LHCN-M2 (cell line): ENCODE data around the gene PPP1R16B. TPM values are rescaled to one million over a fixed set of nuclear protein-coding genes. Genes with fewer than 3 reads are reported as not detected.
A peak's percentile ranks its signal among the peaks of the same experiment; 100 is the strongest.

ENCODE experiments used
- DNase-seq: peaks from one replicate; pipeline ENCODE4 v3.0.0-alpha.2; 2012; ENCODE audit warnings: low read depth
- polyA plus RNA-seq: library from polyadenylated mRNA; unstranded; fragments of >200 nt; gene quantifications from one replicate; pipeline ENCODE4 v1.2.1, GENCODE V29; 2012; ENCODE audit warnings: missing spikeins
- total RNA-seq: library from RNA; depleted of rRNA; stranded (reverse); fragments of >200 nt; gene quantifications from 2 replicates; pipeline ENCODE4 v1.2.3, GENCODE V29; 2014; rRNA removed

Gene PPP1R16B
- total RNA-seq, result not detected in 2 replicates
- not detected for polyA plus RNA-seq

DNA sequence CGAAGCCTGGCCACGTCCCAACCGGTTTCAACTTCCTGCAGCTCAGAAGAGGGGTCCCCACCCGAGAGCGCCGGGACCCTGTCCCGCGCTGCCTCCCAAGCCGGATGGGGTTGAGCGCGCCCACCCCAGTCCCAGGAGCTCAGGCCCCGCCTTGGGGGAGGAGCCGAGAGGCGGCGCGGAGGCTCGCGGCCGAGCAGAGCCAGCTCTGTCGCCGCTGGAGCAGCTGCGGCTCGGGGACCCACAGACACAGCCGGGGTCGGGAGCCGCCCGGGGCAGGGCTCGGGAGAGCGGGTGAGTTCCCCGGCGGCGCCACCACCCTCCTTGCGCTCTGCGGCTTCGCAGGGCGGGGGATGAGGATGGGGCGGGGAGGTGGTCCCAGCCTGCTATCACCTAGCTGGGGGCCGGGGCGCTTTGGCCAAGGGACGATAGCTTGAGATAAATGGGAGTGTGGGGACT lies at the start of gene PPP1R16B:
Gene PPP1R16B, plus strand, starts transcription at position 196 of the 456 bp plus-strand sequence. CDS start 30,229 bp downstream, outside the sequence.
- no peak for DNase-seq

DNA sequence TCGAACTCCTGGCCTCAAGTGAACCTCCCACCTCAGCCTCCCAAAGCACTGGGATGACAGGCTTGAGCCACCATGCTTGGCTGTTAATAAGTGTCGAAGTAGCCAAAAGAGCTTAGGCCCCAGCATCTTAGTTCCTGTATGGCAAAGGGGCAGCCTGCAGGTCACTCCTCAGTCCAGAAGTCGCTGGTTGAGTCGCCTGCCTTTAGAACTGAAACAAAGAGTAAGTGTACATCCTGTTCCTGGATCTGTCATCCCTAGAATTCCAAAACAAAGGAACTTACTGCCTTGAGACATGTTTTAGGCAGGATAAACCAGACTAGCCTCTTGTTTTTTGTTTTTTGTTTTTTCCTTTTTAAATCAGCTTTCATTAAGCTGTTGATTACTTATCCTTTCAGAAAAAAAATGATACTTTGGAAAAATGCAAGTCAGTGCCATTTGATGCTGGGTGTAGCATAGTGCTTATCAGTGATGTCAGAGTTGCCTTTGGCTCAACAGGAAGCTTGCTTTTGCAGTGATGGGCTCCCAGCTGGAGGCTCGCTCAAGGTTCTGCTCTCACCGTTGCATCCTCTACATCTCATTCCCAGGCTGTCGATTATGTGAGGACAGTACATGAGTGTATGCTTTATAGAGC lies 48.2 kb upstream of the PPP1R16B start:
- DNase-seq, result no peak

DNA sequence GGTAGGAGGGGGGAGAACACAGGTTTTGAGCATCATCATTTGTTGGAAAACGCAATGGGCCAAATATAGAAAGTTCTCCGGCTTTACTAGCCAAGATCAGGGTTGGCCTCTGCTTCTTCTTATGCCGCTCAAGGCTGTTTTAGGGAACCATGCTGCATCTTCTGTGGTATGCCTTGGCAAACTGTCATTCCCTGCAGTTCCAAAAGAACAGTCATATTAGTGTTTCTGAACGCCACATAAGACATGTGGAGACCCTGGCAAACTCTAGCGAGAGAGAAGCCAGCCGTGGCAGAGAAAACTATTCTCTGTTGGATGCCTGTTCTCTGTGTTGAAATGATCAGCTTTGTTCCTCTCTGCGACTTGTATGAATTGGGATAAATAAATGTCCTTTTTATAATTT lies 46.4 kb upstream of the PPP1R16B start:
- DNase-seq, result no peak

DNA sequence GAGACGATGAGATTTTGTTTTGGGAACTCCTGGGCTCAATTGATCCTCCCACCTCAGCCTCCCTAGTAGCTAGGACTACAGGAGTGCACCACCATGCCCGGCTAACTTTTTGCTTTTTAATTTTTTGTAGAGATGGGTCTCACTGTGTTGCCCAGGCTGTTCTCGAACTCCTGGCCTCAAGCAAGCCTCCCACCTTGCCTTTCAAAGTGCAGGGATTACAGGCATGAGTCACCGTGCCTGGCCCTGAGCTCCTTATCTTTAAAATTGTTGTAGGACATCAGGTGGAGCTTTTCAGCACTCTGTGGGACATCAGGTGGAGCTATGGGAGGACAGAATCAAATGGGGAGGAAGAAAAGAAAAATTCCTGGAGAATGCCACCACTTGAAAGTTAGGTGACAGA lies 44.5 kb upstream of the PPP1R16B start:
- no peak for DNase-seq

DNA sequence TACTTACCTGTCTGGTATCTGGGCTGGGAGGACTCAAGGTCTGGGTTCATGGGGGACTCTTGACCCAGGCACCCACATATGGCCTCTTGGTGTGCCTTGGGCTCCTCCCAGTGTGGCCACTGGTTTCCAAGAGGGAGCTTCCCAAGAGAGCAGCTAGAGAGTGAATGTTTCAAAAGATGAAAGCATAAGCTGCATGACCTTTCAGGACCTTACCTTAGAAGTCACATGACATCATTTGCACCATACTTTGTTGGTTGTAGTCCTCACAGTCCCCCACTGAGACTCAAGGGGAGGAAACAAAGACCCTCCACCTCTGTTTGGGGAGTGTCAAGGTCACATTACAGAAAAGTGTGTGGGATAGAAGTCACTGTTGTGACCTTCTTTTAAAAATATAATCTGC lies 43.3 kb upstream of the PPP1R16B start:
- DNase-seq, result no peak

DNA sequence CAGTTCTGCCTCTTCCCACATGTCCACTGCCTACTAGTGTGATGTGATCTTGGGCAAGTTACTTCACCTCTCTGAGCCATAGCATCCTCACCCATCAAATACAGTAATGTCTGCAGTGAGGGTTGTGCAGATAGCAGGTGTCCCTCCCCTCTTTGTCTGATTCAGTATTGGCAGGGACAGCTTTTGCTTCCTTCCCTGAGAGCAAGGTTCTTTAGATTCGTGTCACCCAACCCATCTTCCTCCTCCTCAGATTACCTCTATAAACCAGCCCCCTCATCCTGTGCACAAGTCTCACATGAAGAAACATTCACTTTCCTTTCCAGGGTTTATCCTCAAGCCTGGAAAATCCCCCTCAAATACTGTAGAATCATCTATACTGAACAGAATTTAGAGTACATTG lies 41.9 kb upstream of the PPP1R16B start:
- DNase-seq, result no peak

DNA sequence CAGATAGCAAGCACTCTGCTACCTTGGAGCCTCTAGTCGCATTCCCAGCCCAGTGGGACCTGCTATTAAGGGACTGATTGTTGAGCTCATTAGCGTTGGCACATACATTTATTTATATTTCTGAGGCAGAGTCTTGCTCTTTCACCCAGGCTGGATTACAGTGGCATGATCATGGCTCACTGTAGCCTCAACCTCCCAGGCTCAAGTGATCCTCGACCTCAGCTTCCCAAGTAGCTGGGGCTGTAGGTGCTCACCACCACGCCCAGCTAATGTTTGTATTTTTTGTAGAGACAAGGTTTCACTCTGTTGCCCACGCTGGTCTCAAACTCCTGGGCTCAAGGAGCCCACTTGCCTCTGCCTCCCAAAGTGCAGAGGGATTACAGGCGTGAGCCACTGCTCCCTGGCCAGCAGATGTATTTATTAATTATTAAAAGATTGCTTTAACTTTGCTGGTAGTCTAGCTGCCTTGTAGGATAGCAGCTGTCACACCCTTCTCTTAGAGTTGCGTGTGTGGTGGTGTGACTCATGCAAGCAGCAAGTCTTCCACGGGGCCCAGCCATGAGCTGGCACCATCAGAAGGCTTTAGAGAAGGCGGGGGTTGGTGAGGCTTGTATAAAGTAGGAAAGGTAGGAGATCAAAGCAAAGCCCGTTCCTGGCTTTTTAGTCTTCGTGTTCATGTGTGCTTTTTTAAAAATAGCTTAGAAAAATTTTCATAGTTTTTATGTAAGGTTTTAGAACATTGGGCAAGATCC lies 40.8 kb upstream of the PPP1R16B start:
- peak; percentile 95 for DNase-seq

DNA sequence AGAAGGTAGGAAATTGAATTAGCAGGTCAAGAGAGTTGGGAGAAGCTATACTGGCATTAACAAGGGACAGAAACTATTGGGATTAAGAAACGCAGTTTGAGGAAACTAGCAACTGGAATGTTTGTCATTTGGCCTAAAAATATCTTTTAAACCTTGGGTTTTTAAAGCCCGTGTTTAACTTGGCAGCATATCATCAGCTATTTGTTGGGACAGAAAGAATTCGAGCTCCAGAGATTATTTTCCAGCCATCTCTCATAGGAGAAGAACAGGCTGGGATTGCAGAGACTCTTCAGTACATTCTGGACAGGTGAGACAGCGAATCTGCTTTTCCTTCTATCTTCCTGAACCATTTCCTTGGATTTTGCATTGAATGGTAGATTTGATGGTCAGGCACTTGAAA lies 39.4 kb upstream of the PPP1R16B start:
- DNase-seq, result no peak

DNA sequence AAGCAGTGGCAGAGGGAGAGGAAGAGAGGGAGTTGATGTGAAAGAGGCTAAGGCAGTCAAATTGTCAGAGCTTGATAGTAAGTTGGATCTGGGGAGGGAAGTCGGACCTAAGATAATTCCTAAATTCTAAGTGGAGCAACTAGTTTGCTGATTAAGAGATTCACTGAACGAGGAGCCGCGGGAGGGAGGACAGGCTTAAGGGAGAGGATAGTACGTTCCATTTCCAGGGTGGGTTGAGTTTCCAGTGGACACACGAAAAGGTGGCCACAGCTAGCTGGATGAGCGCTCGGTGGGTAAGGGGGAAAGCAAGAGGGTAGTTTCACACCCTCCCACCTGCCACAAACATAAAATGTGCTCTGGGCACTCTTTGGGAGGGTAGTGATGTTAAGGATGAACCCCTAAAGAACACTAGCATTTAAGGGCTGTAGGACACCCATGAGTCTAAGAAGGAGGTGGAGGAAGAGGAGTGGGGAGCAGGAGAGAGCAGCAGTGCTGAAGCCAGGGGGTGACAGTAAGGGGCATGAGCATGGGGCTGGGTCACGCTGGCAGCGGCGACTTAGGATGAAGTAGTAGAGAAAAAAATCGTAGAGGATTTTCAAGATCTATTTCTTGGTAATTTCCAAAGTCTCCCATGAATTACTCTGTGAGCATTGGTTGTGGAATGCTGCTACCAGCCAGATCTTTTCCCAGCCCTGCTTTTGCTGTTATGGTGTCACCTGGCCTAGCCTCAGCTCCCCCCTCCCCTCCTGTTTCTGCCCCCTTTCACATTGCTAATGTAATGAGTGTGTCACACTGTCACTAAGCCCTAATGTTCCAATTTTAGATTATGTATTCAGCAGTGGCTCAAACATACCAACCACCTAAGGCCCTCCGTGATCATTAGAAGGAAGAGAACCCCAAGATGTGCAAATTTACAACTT lies 35.9 kb upstream of the PPP1R16B start:
- DNase-seq, result no peak

DNA sequence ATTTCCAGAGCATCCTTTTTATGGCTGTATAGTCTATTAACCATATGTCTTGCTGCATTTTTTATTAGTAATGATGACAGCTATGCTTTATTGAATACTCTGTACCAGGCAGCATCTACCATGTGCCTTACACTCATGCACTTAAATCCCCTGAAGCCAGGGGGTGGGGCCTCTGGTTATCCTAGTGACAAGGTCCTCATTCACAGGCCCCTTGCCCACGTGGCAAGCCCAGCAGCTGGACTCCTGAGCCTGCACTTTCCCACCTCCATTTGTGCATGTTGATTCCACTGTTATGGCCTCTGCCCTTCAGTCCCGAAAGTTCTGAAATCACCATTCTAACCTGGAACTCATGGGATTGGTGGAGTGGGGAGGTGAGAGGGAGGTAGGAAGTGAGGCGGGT lies 35.0 kb upstream of the PPP1R16B start:
- no peak for DNase-seq

DNA sequence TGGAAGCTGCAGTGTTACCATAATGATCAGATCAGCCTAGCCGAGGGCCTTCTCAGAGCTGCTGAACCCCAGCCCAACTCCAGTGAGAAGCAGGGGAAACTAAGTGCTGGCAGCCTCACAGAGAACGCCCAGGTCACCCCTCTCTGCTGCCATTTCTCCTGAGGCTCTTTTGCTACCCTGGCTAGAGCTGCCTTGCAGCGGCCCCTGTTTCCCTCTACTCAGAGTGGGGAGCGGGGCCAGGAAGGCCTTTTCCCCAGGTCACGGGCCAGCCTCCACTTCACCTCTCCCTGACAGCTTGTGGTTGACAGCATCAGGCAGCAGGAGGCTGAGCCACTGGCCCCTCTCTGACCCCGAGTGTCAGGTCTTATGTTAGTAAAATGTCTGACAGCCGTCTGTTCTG lies 34.5 kb upstream of the PPP1R16B start:
- no peak for DNase-seq

DNA sequence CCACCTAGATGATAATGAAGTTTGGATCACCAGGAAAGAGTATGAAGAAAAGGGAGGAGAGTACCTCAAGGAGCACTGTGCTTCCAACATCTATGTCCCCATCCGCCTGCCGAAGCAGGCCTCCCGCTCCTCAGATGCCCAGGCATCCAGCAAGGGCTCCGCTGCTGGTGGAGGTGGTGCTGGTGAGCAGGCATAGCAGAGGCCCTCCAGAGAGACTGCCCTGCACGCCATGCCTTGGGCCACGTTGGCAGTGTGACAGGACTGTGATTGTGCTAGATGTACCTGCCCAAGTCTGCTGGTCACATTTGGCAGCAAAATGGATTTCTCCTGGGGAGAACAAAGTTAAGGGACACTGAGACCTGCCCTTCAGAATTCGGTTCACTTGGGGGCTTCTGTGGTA lies 33.9 kb upstream of the PPP1R16B start:
- no peak for DNase-seq

DNA sequence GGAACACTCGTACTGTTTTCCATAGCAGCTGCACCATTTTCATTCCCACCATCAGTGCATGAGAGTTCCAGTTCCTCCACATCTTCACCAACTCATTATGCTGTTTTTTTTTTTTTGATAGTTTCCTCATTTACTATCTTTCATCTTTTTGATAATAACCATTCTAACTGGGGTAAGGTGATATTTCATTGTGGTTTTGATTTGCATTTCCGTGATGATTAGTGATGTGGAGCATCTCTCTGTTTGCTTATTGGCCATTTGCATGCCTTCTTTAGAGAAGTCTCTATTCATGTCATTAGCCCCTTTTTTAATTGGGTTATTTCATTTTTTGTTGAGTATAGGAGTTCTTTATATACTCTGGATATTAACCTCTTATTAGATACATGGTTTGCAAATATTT lies 31.3 kb upstream of the PPP1R16B start:
- DNase-seq, result no peak

DNA sequence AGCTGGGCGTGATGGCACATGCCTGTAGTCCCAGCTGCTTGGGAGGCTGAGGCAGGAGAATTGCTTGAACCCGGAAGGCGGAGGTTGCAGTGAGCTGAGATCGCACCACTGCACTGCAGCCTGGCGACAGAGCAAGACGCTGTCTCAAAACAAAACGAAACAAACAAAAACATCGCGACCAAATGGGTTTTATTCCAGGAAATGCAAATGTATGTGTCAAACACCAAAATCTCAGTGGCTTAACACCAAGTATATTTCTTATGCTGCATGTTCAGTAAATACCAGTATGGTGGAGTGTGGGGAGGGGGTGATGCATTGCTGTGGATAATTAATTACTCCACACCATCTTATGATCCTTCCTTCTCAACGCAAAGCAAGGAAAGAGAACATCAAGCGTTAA lies 29.1 kb upstream of the PPP1R16B start:
- DNase-seq, result no peak

DNA sequence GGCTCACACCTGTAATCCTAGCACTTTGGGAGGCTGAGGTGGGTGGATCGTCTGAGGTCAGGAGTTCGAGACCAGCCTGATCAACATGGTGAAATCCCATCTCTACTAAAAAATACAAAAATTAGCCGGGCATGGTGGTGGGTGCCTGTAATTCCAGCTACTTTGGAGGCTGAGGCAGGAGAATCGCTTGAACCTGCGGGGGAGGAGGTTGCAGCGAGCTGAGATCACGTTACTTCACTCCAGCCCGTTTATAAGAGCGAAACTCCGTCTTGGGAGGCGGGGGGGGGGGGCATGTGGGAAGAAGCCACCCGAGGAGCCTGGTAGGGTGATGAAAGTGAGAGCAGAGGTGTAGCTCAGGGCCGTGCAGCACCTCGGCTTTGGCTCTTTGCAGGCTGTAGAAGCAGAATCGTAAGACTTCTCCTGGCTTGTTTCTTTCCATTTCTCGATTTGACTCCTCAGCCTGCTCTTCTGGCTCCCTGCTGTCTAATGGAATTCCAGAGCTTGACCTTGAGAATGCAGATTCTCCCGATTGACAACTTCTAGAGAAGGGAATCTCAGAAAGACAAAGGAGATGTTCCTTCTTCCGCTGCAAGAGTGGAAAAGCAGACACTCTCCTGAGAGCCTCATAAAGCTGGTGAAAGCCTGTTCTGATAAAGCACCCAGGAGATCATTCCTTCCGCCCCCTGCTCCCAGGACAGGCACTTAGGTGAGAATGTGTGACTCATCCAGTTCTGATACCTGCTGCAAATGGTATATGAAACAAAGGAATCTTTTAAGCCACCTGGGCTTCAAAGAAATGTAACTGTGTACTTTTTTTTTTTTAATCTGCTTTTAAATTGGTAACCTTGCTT lies 26.0 kb upstream of the PPP1R16B start:
- DNase-seq, result no peak

DNA sequence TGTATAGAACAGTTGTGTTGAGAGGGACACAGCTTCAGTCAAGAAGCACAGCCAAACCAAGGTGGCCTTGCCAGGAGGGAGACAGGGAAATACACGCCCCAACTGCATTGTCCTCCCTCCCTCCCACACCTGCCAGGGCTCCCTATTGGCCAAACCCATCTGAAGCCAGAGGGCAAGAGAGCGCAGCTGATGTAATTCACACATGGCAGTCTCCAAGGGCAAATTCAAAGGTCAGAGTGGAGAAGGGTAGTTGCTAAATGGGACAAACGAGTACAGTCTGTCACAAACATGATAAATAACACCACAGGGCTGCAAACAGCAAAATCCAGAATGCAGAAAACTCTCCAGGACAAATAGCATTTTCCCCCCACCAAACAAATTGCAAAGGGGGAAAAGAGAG lies 23.2 kb upstream of the PPP1R16B start:
- DNase-seq, result no peak

DNA sequence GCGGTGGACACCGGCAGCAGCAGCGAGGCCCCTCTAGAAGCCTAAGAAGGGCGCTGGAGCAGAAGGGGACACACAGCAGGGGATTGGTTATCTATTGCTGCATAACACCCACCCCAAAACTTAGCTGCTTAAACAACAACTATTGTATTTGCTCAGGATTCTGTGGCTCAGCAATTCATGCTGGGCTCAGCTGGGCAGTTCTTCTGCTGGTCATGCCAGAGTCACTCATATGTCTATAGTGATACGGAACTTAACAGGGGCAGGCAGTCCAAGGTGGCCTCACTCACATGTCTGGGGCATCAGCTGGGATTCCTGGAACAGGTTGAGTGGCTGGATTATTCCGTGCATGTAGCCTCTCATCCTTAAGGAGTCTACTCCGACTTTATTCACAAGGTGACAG lies 17.6 kb upstream of the PPP1R16B start:
- no peak for DNase-seq

DNA sequence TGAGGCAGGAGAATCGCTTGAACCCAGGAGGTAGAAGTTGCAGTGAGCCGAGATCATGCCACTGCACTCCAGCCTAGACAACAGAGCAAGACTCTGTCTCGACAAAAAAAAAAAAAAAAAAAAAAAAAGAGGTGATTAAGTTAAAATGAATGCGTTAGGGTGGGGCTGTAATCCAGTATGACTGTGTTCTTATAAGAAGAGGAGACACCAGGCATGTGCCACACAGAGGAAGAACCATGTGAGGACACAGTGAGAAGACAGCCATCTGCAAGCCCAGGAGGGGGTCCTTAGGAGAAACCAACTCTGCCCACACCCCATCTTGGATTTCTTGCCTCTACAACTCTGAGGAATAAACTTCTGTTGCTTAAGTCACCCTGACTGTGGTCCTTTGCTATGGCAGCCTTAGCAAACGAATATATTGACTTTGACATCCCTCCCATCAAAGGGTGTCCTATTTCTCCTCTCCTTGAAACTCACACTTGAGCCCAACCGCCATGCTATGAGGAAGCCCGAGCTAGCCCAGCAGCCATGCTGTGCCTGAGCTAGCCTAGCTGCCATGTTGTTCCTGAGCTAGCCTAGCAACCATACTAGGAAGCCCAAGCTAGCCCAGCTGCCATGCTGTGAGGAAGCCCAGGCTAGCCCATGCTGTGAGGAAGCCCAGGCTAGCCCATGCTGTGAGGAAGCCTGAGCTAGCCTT lies 15.8 kb upstream of the PPP1R16B start:
- DNase-seq, result peak; percentile 62

DNA sequence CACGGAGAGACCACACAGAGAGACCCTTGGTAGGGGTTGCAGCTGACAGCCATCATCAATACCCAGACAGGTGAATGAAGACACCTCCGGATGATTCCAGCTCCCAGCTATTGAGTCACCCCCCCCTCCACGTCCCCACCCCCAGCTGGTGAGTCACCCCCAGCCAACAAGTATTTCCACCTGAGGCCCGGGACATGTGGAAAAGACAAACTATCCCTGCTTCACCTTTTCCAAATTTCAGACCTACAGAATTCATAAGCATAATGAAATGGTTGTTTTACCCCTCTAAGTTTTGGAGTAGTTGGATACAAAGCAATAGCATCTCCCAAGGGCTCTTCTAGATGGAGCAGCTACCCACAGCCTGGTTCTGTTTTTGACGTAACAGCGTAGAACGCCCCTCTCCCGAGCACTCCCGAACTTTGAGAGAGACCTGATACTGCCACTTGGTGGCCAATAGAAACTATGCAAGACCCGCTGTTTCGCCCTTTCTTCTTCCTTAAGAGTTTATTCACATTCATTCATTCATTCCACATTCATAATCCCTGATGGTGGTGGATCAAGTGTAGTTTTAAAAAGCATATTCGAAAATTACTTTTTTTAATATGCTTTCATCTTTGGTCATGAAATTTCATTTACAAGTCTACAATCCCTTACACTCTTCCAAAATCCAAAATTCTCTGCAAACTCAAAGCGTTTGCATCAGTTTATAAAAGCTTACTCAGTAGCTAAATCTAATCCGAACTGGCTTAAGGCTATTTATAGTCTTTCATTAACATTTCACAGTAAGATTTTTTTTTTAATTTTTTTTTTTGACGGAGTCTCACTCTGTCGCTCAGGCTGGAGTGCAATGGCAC lies 15.1 kb upstream of the PPP1R16B start:
- DNase-seq, result peak; percentile 41

DNA sequence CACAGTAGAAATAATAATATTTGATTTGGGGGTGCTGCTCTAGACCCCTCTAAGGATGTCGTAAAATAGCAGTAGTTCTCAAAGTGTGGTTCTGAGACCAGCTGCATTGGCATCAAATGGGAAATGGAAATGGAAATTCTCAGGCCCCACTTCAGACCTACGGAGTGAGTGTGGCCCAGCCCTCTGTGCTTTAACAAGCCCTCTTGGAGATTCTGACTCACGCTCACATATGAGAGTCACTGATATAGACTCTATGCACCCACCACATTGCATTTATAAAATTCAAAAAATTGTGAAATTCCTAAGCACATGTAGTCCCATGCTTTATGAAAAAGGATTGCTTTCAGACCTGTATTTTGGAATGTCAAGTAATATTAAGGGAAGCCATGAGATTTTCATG lies 14.2 kb upstream of the PPP1R16B start:
- DNase-seq, result no peak
